PC-3 (cell line): ENCODE measurements around the gene DET1.

Source experiments
- CTCF ChIP-seq: fragments of 300-600 bp; sonication (generic); conservative IDR thresholded peaks from 2 replicates; pipeline ENCODE4 v1.5.1; 2017; ENCODE audit warnings: antibody characterized with exemption, low read depth, mild to moderate bottlenecking, low read length
- EZH2phosphoT487 ChIP-seq: fragments of 300-600 bp; sonication (generic); IDR thresholded peaks from 2 replicates; pipeline ENCODE4 v1.6.1; 2018; ENCODE audit warnings: mild to moderate bottlenecking, antibody characterized with exemption, low read length, borderline replicate concordance

GRCh38 chr15:88542342-88542733 is 4.1 kb downstream of the DET1 start:
- TF ChIP-seq EZH2phosphoT487, result no peak
- TF ChIP-seq CTCF, result no peak
